ENCODE results near the gene PMFBP1.

Gene PMFBP1

DNA sequence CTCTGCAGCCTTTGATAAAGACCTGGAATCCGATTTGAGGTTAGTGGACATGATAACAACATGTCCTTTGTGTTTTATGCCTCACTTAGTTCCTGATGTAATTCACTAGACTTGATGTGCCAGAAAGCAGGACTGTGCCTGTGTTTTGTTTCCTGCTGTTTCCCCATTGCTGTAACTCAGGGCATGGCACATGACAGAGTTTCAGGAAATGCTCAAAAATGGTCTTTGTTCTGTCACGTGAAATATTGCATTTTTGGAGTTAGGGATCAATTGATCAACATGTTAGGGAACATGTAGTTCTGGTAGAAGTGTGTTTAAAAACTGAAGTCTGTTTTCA, 45.6 kb downstream of the PMFBP1 start:
- DNase-seq = no peak

DNA sequence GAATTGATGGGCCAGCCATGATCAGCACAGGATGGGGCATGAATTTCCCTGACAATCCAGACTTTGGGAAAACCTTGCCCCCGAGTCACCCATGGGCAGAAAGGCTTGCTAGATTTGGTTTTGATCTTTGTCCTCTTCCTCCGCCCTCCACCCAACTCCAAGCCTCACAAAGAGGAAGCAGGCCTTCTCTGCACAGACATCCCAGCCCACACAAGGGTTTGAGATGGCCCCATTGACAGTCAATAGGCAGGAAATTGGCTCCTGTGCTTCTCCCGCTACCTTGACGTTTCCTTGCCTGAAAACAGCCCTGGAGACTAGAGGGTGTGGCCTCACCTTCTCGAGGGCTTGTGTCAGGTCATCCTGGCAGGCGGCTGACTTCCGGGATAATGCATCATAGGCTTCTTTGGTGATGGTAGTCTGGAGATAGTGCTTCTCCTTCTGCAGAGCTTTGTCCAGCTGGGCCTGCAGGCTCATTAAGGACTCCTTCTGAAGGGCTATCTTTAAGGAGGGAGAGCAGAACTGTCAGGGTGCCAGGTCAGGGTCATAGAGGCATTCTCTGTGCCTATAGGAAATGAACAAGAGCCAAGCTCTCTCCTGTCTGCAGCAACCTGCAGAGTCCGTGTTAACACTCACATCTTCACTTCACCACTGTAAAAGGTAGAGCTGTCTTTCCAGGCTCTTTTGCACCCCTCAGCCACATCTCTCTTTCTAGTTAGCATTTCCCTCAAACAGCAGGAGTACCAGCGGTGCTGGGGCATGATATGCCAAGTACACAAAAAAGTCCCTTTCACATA, 46.1 kb downstream of the PMFBP1 start:
- DNase-seq = no peak

DNA sequence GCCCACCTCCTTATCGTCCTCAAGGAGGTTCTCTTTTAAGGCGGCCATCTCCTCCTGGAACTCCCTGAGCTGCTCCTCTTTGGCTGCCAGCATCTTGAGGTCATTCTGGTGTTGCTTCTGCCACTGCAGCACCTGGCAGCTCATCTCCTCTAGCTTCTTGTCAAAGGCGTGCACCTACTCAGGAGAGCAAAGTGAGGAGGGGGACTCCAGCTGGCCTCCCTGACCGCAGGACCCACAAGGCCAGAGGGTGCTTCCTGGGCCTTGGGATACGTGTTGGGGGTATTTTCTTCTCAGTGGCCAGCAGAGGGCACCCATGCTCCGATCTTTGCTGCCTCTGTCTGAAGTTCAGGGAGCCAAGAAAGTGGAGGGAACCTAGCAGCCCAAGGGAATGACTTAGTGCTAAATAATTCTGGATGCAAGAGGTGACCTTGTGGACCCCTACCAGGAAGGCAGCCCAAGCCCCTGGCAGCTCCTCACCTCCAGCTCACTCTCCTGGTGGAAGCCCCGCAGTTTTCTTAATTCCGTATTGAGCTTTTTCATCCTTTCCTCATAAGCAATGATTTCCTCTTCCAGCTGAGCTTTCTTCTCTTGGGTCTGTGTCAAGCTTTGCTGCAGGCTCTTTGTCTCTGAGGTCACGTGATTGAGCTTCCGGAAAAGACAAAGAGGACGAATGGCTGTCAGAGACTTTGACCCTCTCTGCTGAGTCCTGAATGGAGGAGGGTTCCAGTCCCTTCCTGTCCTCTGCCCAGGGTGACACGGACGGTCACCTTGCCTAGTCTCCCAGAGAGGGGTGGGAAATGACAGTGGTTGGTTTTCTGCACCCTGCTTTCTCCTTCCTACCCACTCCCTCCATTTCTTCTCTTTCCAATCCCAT, 47.0 kb downstream of the PMFBP1 start:
- DNase-seq = peak; percentile 66

DNA sequence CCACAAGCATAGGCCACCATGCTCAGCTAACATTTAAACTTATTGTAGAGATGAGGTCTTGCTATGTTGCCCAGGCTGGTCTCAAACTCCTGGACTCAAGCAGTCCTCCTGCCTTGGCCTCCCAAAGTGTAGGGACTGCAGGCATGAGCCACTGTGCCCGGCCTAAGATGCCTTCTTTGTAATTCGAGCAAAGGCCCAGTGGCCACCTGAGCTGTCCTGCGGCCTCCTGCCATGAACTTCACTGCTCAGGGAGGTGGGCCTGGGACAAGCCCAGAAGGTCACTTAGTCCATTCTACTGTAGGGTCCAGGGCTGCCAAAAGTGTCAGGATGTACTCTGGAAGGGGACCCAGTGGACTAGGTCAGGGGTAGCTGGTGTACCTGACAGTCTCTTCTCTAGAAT, 47.8 kb downstream of the PMFBP1 start:
- DNase-seq = no peak

DNA sequence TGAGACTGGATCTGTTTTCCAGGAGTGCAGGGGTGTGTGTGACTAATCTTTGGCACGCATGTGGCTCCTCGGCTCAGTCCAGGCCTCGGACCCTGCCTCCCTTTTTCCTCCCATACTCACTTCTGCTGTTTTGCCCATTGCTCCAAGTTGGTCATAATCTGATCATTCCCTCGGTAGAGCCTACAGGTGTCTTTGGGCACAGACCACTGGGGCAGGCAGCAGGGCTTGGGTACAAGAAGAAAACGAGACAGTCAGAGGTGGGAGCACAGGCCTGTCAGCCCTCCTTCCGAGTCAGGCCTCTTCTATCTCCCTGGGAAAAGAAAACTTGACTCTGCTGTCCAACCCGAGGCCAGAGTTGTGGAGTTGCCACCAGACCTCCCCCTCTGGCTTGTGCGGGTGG, 48.5 kb downstream of the PMFBP1 start:
- DNase-seq = no peak

DNA sequence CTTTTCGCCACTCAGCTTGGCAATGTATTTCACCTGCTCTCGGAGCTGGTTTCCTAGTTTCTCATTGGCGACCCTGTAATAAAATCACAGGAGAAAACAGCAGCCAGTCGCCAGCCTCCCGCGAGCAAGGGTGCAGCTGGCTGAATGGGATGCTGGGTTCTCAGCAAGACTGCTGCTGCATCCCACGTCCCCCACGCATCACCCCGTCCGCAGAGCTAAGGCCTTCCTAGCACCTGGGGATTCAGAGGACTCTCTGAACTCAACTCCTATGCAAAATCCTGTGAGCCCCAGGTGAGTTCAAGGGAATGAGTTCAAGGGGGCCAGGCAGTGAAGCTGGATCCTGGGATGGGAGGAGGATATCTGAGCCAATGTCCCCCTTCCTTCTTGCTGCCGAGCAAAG, 49.0 kb downstream of the PMFBP1 start:
- DNase-seq = no peak

DNA sequence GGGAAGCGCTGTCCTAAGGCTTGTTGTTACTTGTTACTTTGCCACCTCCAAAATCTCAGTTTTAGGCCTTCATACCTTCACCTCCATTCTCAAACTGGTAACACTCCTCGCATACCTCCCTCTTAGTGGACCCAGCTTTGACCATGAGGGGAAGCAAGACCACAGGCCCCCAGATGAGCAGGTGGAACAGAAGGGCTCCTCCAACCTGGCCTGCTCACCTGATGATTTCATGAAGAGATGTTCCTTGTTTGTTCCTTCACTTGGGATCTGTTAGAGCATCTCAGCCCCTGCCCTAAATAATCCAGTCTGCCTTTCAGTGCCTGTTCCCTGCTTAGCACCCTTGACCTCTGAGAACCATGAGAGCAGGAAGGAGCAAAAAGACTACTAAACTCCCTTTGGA, 49.6 kb downstream of the PMFBP1 start:
- DNase-seq = no peak

DNA sequence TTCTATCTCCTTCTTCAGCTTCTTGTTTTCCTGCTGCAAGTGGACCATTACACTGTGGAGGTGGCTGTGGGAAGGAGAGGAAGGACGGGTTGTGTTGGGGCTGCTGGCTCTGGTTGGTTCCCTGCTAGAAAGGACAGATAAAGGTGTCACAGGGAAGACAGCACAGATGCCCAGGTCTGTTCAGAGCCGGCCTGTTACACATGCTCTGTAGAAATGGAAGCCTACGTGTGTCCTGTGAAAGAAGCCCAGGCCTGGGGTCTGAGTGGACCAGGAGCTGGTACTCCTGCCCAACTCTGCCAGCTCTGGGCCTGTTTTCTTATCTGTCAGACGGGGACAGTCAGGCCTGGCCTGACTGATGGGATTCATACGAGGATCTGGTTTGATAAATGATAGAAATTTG, 51.9 kb downstream of the PMFBP1 start:
- DNase-seq = no peak

DNA sequence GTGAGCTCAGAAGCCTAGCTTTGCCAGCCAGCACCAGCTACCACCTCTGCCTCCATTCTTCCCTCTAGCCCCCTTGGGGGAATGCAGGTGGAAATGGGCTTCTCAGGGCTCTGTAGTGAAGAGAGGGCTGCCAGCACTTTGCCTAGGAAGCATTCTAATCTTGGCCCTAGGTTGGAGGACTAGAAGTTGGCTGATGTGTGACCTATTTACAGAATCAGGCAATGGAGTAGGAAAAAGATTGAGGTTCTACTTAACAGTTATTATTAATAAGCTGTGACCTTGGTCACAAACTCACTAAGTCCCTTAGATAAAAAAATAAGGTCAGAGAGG, 58.4 kb downstream of the PMFBP1 start:
- DNase-seq = no peak

DNA sequence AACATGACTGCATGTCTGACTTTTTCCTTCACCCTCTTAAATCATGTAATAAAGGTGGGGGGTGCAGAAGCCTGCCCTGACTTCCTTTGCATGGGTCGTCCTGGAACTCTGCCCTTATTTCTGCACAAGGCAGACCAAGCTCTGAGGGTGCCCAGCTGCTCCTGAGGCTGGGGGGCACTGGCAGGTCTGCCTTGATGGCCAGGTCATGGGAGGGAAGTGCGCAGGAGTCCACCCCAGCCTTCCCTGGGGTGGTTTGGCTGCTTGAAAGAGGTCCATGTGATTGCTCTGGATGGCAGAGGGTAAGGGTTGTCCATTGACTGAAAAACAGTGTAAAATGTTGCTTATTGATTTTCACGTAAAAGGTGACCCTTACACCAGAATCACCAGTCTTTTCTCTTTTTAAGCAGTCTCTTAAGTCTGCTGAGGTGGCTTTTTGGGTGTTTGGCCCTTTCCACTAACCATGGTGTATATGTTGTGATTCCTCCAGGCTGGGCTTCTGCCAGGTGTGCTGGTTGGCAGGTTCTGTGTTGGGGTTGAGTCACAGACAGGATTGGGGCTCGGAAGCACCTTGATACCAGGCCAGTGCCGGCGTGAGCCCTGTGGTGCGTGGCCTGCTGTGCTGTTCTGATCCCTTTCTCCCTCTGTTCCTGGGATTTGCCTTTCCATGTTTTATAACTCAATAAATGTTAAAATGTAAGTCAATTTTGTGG, 58.9 kb downstream of the PMFBP1 start:
- no peak for DNase-seq

DNA sequence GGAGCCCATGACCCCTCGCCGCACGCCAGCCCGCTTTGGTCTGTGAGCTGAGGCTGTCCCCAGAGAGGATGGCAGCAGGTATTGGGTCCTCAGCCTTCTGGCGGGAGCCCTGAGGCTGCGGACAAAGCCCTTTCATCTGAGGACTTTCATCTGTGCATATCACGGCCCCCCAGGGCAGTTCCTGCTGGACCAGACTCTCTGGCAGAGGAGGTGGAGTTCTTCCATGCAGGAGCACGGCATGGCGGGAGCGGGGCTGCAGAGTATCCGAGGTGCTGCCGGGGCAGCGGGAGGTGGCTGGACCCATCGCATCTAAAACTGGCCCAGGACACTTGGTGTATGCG, 59.5 kb downstream of the PMFBP1 start:
- no peak for DNase-seq

DNA sequence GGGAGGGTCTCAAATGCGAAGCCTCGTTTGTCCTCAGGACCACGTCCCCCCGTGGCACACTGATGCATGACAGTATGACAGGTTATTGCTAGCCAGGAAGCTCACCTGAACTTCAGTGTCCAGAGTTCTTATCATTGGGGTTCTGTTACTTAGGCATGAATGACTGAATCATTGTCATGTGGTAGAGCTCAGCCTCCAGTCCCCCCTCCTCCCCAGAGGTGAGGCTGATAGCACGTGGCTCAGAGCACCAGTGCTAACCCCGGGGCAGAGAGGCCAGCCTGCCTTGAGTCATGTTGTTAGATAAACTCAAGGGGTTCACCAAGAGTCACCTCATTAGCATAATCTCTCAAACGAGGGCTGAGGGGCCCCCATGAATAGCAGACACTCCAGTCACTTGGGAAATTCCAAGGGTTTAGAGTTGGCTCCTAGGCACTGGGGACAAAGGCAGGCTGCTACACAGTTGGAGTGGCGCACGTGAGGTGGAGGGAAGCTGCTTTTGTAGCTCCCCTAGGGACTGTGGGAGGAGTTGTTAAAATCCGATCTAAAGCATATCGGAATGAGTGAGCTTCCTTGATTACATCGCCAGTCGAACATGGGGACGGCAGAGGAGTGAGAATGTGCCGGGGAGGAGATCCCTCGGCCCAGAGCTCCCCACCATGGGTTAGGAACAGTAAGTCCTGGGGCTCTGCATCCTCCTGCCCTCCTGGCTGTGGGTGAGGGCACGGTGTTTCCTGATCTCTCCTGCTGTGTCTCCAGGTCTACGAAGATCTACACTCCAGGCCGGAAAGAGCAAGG, 60.1 kb downstream of the PMFBP1 start:
- no peak for DNase-seq

DNA sequence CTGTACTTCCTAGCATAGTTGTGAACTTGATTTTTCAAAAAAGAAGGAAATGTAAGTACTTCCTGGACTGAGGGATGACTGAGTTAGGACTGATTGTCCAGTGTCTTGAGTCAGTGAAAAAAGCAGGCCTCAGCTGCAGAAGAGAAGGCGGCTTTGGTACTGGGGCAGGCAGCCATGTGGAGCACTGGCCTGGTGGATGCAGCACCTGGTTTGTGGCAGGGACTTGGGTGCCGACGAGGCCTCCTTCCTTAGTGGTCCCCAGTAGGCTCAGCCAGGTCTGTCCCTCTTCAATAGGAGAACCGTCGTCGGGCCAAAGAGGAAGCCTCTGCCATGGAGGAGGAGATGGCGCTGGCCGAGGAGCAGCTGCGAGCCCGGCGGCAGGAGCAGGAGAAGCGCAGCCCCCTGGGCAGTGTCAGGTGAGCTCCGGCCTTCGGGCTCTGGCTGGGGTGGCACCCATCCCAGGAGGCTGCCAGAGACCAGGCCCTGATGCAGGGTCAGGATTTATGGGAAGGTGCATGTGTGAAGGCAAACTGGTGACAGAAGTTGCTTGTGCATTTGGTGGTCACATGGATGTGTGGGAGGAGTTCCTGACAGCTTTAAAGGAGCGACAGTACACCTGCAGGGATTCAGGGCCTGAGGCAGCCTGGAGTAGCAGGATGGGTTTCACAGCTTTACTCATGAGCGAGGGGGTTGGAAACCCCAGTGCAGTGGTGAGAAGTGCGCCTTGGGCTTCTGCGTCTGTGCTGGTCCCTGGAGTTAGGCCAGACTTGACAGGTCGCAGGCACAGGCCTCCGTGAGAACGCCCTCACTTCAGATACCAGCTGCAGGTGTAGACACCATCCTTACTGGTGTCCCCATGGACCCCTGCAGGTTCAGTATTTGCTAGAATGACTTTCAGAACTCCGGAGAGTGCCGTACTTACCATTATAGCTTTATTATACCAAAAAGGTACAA, 61.0 kb downstream of the PMFBP1 start:
- no peak for DNase-seq

DNA sequence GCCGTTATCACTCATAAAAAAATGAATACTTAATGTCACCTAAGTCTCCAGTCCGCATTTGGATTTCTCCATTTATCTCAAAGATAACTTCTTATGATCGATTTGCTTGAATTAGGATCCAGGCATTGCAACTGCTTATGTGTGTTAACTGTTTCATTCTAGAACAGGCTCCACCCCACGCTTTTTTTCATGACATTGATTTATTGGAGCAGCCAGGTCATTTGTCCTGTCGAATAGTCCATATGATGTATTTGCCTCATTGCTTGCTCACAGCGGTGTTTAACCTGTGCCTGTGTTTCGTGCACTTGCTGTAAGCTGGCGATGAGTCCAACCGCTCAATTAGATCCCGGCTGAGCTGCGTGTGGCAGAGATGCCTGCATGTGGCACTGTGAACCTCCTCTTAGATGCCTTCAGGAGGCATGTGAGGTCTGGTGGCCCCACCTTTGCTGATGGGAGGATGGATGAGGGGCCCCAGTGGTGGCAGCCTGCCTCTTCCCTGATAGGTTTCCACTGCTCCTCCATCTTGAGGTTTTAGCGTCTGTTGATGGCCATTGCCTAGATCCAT, 61.9 kb downstream of the PMFBP1 start:
- DNase-seq = no peak

DNA sequence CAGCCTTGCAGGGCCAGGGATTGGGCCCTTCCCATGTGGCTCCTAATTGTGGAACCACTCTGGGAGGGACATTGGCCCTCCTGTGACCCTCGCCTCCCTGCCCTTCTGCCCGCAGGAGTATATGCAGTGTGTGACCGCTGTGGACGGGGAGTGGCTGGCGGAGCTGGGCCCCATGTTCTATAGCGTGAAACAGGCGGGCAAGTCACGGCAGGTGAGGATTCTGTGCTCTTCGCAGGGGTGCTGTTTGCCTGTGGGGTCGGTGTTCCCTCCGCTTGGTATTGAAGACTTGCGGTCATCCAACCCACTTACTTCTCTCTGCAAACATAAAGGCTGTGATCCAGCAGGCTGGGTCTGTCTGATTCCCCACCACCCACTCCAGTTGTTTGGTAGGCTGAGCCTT, 62.7 kb downstream of the PMFBP1 start:
- no peak for DNase-seq

DNA sequence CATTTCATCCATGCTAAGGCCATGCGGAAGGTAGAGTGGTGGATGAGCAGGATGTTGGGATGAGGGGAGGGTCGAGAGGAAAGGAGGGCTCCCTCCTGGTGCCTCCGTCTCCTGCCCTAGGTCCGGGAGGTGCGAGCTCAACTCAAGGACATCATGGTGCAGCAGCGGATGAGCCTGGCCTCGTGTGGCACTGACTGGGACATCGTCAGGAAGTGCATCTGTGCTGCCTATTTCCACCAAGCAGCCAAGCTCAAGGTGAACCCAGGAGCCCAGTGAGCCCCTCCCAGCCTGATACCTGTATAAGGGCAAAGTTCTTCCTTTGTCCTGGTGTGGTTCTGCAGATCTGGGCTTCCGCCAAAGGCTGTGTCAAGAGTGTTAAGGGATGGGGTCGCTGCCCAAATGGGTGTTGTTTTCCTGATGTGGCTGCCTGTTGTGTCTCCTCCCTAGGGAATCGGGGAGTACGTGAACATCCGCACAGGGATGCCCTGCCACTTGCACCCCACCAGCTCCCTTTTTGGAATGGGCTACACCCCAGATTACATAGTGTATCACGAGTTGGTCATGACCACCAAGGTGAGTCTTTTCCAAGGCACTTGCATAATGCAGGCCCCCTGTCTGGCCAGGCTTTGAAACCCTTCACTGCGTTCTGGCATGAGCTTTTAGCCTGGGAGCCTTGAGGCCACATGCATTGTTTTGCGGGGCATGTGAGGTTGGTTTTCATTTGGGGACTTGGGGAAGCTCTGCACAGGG, 63.4 kb downstream of the PMFBP1 start:
- DNase-seq = no peak

DNA sequence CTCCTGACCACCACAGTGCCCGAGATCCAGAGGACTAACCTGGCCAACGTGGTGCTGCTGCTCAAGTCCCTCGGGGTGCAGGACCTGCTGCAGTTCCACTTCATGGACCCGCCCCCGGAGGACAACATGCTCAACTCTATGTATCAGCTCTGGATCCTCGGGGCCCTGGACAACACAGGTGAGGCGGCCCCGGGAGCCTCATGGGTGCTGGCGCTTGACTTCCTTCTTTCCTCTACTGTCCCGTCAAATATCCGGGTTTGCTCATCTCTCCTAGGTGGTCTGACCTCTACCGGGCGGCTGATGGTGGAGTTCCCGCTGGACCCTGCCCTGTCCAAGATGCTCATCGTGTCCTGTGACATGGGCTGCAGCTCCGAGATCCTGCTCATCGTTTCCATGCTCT, 64.6 kb downstream of the PMFBP1 start:
- no peak for DNase-seq

DNA sequence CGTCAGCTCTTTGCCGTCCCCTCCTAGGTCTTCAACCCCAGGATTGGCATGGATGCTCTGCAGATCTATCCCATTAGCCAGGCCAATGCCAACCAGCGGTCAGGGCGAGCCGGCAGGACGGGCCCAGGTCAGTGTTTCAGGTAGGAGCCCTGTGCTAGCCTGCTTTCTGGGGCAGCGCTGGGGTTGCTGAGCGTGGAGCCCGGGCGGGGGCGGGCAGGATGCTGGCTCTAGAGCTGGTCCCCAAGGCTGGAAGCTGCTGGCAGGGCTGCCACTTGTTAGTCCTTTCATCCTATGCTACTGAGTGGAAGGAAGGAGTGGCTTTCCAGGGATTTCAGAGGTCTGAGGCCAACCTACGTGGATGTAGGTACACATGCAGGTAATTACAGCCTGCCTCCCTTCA, 66.0 kb downstream of the PMFBP1 start:
- DNase-seq = no peak

DNA sequence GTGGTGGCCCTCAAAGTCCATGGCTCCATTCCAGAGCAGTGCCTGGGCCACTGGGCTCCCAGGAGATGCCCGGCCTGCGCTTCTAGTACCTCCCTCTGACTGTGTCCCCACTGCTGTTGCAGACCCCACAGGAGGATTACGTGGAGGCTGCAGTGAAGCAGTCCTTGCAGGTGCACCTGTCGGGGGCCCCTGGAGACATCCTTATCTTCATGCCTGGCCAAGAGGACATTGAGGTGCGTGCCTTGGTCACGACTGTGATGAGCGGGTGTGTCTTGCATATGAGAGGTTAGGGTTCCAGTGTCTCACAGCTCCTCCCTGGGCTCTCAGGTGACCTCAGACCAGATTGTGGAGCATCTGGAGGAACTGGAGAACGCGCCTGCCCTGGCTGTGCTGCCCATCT, 67.0 kb downstream of the PMFBP1 start:
- DNase-seq = no peak

DNA sequence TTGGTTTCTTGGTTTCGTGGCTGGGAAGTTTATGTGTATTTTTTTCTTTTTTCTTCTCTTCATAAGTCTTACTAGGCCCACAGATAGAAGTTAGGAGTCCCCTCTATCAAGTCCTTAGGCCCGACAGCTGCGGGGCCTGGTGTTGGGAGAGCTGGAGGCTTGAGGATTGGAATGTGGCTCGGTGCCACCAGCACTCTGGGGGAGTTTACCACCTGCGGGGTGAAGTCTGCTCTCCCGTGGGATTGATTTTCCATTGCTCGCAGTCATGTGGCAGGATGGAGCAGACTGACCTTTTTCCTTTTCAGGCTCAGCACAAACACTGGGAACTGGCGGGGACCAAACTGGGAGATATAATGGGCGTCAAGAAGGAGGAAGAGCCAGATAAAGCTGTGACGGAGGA, 70.8 kb downstream of the PMFBP1 start:
- DNase-seq = no peak

DNA sequence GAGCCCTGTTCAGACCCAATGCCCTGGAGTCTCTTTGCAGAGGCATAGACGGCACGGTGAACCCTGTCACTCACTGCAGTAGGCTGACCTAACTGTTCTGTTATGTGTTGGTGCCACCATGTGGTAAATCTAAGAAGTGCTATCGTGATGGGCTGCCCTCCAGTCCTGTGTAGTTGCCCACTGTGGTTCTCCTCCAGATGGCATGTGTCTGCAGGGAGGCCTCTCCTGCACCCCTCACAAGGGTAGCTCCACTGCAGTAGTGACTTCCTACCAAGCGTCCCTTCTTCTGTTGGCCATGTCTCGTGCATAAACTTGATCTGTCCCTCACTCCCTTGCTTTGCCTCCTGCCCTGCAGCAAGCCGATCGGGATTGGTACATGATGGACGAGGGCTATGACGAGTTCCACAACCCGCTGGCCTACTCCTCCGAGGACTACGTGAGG, 72.6 kb downstream of the PMFBP1 start:
- peak; percentile 30 for DNase-seq
